Thyroid gland (tissue), 4 donors: ENCODE results near the gene ZIC2.

ENCODE experiments used
- CTCF ChIP-seq, 6 experiments: fragments of 200-600 bp in 3 of 6; fragments of 450-650 bp in 3 of 6; sonication (generic) in 3 of 6; IDR thresholded peaks; one replicate each; pipeline ENCODE4 v1.5.1; 2016 to 2019; ENCODE audit warnings: antibody characterized with exemption in 6 of 6, mild to moderate bottlenecking in 2 of 6, inconsistent platforms in 1 of 6, moderate library complexity in 1 of 6
- POLR2A ChIP-seq, 2 donors: fragments of 450-650 bp; IDR thresholded peaks; one replicate each; pipeline ENCODE4 v1.6.1; 2017; ENCODE audit warnings: antibody characterized with exemption in 2 of 2, mild to moderate bottlenecking in 2 of 2, moderate library complexity in 1 of 2

GRCh38 chr13:99970651-99971575, 10.7 kb upstream of the ZIC2 start:
- no peak for TF ChIP-seq CTCF (IDR thresholded peaks at IDR 0.05)
- TF ChIP-seq POLR2A (IDR thresholded peaks at IDR 0.05): no peak
